Stimulated activated CD4-positive, alpha-beta T cell treated with anti-CD3 and anti-CD28 coated beads, Interleukin-12 subunit alpha, Interleukin-12 subunit beta, amount 100 ng/mL, for 24 hours (primary cell): ENCODE measurements around the gene CD40LG.

Source experiments
- DNase-seq, 2 experiments: peaks; one replicate each; pipeline ENCODE4 v3.0.0-alpha.2; 2020; ENCODE audit warnings: low read depth in 2 of 2

The CD40LG gene

GRCh38 chrX:136650811-136651210 lies 2.9 kb downstream of the CD40LG start:
- no peak for DNase-seq

- no peak for DNase-seq
Observed at GRCh38 chrX:136652822-136653723, 5.1 kb downstream of the CD40LG start.

- DNase-seq, result no peak
Observed at GRCh38 chrX:136656361-136656964, 8.5 kb downstream of the CD40LG start.

- DNase-seq, result no peak
Observed at GRCh38 chrX:136658151-136658550, 10.2 kb downstream of the CD40LG start.

- no peak for DNase-seq
Observed at GRCh38 chrX:136659174-136659573, 11.2 kb downstream of the CD40LG start.

GRCh38 chrX:136660896-136661295 lies 12.9 kb downstream of the CD40LG start:
- DNase-seq, result no peak

- DNase-seq, result no peak
Observed at GRCh38 chrX:136662104-136662503, 14.1 kb downstream of the CD40LG start.

- DNase-seq, result no peak
Observed at GRCh38 chrX:136662976-136663375, 15.0 kb downstream of the CD40LG start.

- DNase-seq, result no peak
Observed at GRCh38 chrX:136665258-136665900, 17.4 kb downstream of the CD40LG start.

- DNase-seq, result no peak
Observed at GRCh38 chrX:136666088-136666487, 18.1 kb downstream of the CD40LG start.

- no peak for DNase-seq
Observed at GRCh38 chrX:136667446-136668168, 19.6 kb downstream of the CD40LG start.

GRCh38 chrX:136671006-136671610 lies 23.1 kb downstream of the CD40LG start:
- no peak for DNase-seq

GRCh38 chrX:136674270-136674985 lies 26.5 kb downstream of the CD40LG start:
- no peak for DNase-seq

GRCh38 chrX:136679531-136679930 lies 31.6 kb downstream of the CD40LG start:
- DNase-seq, result no peak

- no peak for DNase-seq
Observed at GRCh38 chrX:136684120-136684519, 36.2 kb downstream of the CD40LG start.

- no peak for DNase-seq
Observed at GRCh38 chrX:136687457-136687856, 39.5 kb downstream of the CD40LG start.

- no peak for DNase-seq
Observed at GRCh38 chrX:136689436-136689835, 41.5 kb downstream of the CD40LG start.

- no peak for DNase-seq
Observed at GRCh38 chrX:136691028-136691809, 43.3 kb downstream of the CD40LG start.

- no peak for DNase-seq
Observed at GRCh38 chrX:136692271-136692670, 44.3 kb downstream of the CD40LG start.

GRCh38 chrX:136694431-136695087 lies 46.6 kb downstream of the CD40LG start:
- no peak for DNase-seq
